HepG2 (cell line): ENCODE results near the gene RBM22. TPM values are rescaled to one million over a fixed set of nuclear protein-coding genes. Genes with fewer than 3 reads are reported as not detected.

Experiments used
- ATAC-seq: fragments of 200-7000 bp; cut with Tn5 transposase; 3 replicates; pipeline ENCODE4 v1.9.1; 2020; ENCODE audit warnings: mild to moderate bottlenecking, moderate library complexity
- BruUV-seq: library from RNA; stranded (reverse); fragments of 400-500 nt; replicated peaks from 2 replicates; lab custom pipeline; 2021; lab: Mats Ljungman, UMichigan
- CTCF ChIA-PET: fragments of 300-600 bp; formaldehyde crosslinking; extraction: SDS; loops from one replicate; lab custom pipeline; 2021; ENCODE audit warnings: low total read pairs, inconsistent platforms, low intra/inter-chr PET ratio; lab: Yijun Ruan, JAX
- POLR2A ChIA-PET: fragments of 350-600 bp; sonication (Branson Sonifier 250); formaldehyde crosslinking; loops from one replicate; lab custom pipeline; 2020; ENCODE audit warnings: antibody characterized with exemption, inconsistent platforms; lab: Yijun Ruan, JAX
- DNase-seq: peaks from one replicate; pipeline ENCODE4 v3.0.0-alpha.2; 2015; ENCODE audit warnings: low spot score
- FAIRE-seq: peaks from 3 replicates; lab custom pipeline; 2011; peaks lifted over from hg19 to GRCh38; lab: Jason Lieb, UNC
- H2AFZ ChIP-seq: one replicate; pipeline ENCODE4 v1.6.1; 2011; ENCODE audit warnings: low read length, inconsistent platforms
- H3K27ac ChIP-seq: fragments of 300-600 bp; 3 replicates; pipeline ENCODE4 v1.8.0; 2011; ENCODE audit warnings: mixed run types, mild to moderate bottlenecking, mixed read lengths, low read length, inconsistent platforms; ENCODE audit not compliant: insufficient read depth; ENCODE audit errors: extremely low read length
- H3K27me3 ChIP-seq, 2 experiments: fragments of 200-600 bp in 1 of 2; 2 replicates in 1 of 2; 3 replicates in 1 of 2; pipeline versions ENCODE4 v1.6.0 to v1.8.0; 2011; ENCODE audit warnings: low read length in 2 of 2, mild to moderate bottlenecking in 2 of 2, moderate library complexity in 2 of 2, inconsistent platforms in 1 of 2; ENCODE audit not compliant: insufficient read depth in 2 of 2, control insufficient read depth in 1 of 2
- H3K36me3 ChIP-seq, 2 experiments: fragments of 200-600 bp in 1 of 2; replicated peaks in 1 of 2; 2 replicates in 1 of 2; 3 replicates in 1 of 2; pipeline versions ENCODE4 v1.5.1 to v1.8.0; 2011; ENCODE audit warnings: low read length in 2 of 2, inconsistent platforms in 1 of 2; ENCODE audit not compliant: insufficient read depth in 2 of 2, control insufficient read depth in 1 of 2
- H3K4me1 ChIP-seq: 2 replicates; pipeline ENCODE4 v1.5.1; 2012; ENCODE audit warnings: low read length, inconsistent platforms; ENCODE audit not compliant: insufficient read depth
- H3K4me2 ChIP-seq: 2 replicates; pipeline ENCODE4 v1.6.0; 2011; ENCODE audit warnings: low read depth, low read length, inconsistent platforms
- H3K4me3 ChIP-seq, 3 experiments: fragments of 200-600 bp in 1 of 3; sonication (generic), shearing (Covaris generic) in 1 of 3; replicated peaks in 1 of 3; 2 replicates each; pipeline ENCODE4 v1.5.1; 2011 to 2016; ENCODE audit warnings: low read length in 3 of 3, inconsistent platforms in 2 of 3, low read depth in 2 of 3, mild to moderate bottlenecking in 2 of 3, control low read depth in 1 of 3, mixed read lengths in 1 of 3; ENCODE audit not compliant: insufficient read depth in 1 of 3
- H3K79me2 ChIP-seq: one replicate; pipeline ENCODE4 v1.6.1; 2011; ENCODE audit warnings: low read length, inconsistent platforms; ENCODE audit not compliant: insufficient read depth
- H3K9ac ChIP-seq: 2 replicates; pipeline ENCODE4 v1.6.0; 2011; ENCODE audit warnings: mild to moderate bottlenecking, low read depth, low read length, inconsistent platforms; ENCODE audit not compliant: insufficient read depth
- H3K9me3 ChIP-seq: 2 replicates; pipeline ENCODE4 v1.5.1; 2012; ENCODE audit warnings: mild to moderate bottlenecking, low read length
- H4K20me1 ChIP-seq: 2 replicates; pipeline ENCODE4 v1.6.0; 2011; ENCODE audit warnings: inconsistent platforms, mild to moderate bottlenecking, low read length, moderate library complexity; ENCODE audit not compliant: insufficient read depth
- CREM ChIP-seq, 2 experiments: sonication (generic) in 1 of 2; formaldehyde crosslinking in 1 of 2; IDR thresholded peaks; 2 replicates each; pipeline versions ENCODE4 v1.4.0 to v1.6.1; 2016 to 2020; ENCODE audit warnings: antibody characterized with exemption in 1 of 2, mild to moderate bottlenecking in 1 of 2, missing genetic modification reagents in 1 of 2
- DPF2 ChIP-seq: sonication (generic); formaldehyde crosslinking; IDR thresholded peaks from 2 replicates; pipeline ENCODE4 v1.4.0; 2020; ENCODE audit warnings: mild to moderate bottlenecking, low read depth, missing genetic modification reagents, borderline replicate concordance
- GTF3A ChIP-seq: sonication (generic); formaldehyde crosslinking; conservative IDR thresholded peaks from 2 replicates; pipeline ENCODE4 v1.4.0; 2020; ENCODE audit warnings: mild to moderate bottlenecking, missing genetic modification reagents
- HNRNPUL1 ChIP-seq: fragments of 200-400 bp; formaldehyde crosslinking; IDR thresholded peaks from 2 replicates; pipeline ENCODE4 v1.6.1; 2017; ENCODE audit warnings: low read depth, mild to moderate bottlenecking, low read length, moderate library complexity
- ZBTB7A ChIP-seq: sonication (generic); formaldehyde crosslinking; IDR thresholded peaks from 2 replicates; pipeline ENCODE4 v1.8.0; 2022; ENCODE audit warnings: mild to moderate bottlenecking, missing genetic modification reagents
- ZNF382 ChIP-seq: sonication (generic); formaldehyde crosslinking; IDR thresholded peaks from 2 replicates; pipeline ENCODE4 v1.5.0; 2020; ENCODE audit warnings: missing genetic modification reagents, mild to moderate bottlenecking, borderline replicate concordance
- ZNF878 ChIP-seq: sonication (generic); formaldehyde crosslinking; IDR thresholded peaks from 2 replicates; pipeline ENCODE4 v1.8.1; 2023; ENCODE audit warnings: mild to moderate bottlenecking, missing genetic modification reagents, moderate library complexity
- WGBS: methylation state at CpG from one replicate; pipeline ENCODE4 v1.1.6; 2017; ENCODE audit warnings: low lambda C conversion rate; 5-methylcytosine and 5-hydroxymethylcytosine counted together
- in situ Hi-C: cut with HindIII; loops from 2 replicates; pipeline ENCODE4 v1.10.0; 2017; ENCODE audit warnings: low pct_unique_long_range_greater_than_20kb; ENCODE audit not compliant: extremely low pct_ligation_motif_present
- intact Hi-C: fragments of 100-400 bp; cut with micrococcal nuclease; formaldehyde crosslinking; loops from one replicate; pipeline ENCODE4 v1.10.0; 2022; ENCODE audit not compliant: unreplicated experiment
- polyA plus RNA-seq, 8 experiments: library from polyadenylated mRNA; depleted of rRNA in 3 of 8; stranded (reverse) in 7 of 8; unstranded in 1 of 8; fragments of >200 nt; fragmentation: Illumina TruSeq in 4 of 8; extraction: Trizol in 4 of 8; gene quantifications; 2 replicates each; pipeline versions ENCODE4 v1.2.1 to v1.2.3, GENCODE V29; 2011 to 2016; ENCODE audit warnings: low read depth in 4 of 8, missing spikeins in 1 of 8, mixed read lengths in 1 of 8; ENCODE audit not compliant: insufficient read depth in 1 of 8
- total RNA-seq, 5 experiments: library from RNA; depleted of rRNA; stranded (reverse); fragments of >200 nt; fragmentation: Illumina TruSeq; extraction: Trizol; gene quantifications; 2 replicates each; pipeline ENCODE4 v1.2.3, GENCODE V29; 2016; ENCODE audit warnings: low read depth in 1 of 5
- TF ChIP-seq, protein P1 (sequence below): sonication (generic); formaldehyde crosslinking; IDR thresholded peaks from 2 replicates; pipeline ENCODE4 v1.4.0; 2020; ENCODE audit warnings: mild to moderate bottlenecking, missing genetic modification reagents
- TF ChIP-seq, protein P2 (sequence below): sonication (generic); formaldehyde crosslinking; IDR thresholded peaks from 2 replicates; pipeline ENCODE4 v1.4.0; 2020; ENCODE audit warnings: missing genetic modification reagents
- TF ChIP-seq, protein P3 (sequence below): IDR thresholded peaks from 2 replicates; pipeline ENCODE4 v1.6.1; 2012; ENCODE audit warnings: inconsistent platforms
- TF ChIP-seq, protein P4 (sequence below): sonication (generic); formaldehyde crosslinking; IDR thresholded peaks from 2 replicates; pipeline ENCODE4 v1.4.0; 2020; ENCODE audit warnings: missing genetic modification reagents

Gene RBM22
- total and polyA plus RNA-seq, 2 of the 13 experiments (the other 11 are each of a cell fraction or from before 2014, with no cell fraction given) = 28.3 to 35.0 TPM

DNA sequence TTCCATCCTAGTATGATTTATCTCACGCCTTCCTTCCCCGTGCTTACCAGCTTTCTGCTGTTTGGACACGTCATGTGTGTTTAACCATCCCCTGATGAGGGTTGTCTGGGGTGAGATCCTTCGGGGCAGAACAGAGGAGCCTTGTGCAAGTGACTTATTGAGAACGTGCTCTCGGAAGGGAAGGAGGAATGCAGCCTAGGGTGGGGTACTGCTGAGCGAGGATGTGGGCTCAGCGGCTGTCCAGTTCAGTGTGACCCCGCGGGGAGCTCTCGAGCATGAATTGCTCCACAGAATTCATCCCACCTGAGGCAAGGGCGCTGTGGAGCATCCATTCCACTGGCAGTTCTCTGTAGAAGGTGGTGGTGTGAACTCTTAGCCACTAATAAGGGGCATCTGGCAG is 35.8 kb downstream of the RBM22 start (continued):
- TF ChIP-seq, protein P1, sequence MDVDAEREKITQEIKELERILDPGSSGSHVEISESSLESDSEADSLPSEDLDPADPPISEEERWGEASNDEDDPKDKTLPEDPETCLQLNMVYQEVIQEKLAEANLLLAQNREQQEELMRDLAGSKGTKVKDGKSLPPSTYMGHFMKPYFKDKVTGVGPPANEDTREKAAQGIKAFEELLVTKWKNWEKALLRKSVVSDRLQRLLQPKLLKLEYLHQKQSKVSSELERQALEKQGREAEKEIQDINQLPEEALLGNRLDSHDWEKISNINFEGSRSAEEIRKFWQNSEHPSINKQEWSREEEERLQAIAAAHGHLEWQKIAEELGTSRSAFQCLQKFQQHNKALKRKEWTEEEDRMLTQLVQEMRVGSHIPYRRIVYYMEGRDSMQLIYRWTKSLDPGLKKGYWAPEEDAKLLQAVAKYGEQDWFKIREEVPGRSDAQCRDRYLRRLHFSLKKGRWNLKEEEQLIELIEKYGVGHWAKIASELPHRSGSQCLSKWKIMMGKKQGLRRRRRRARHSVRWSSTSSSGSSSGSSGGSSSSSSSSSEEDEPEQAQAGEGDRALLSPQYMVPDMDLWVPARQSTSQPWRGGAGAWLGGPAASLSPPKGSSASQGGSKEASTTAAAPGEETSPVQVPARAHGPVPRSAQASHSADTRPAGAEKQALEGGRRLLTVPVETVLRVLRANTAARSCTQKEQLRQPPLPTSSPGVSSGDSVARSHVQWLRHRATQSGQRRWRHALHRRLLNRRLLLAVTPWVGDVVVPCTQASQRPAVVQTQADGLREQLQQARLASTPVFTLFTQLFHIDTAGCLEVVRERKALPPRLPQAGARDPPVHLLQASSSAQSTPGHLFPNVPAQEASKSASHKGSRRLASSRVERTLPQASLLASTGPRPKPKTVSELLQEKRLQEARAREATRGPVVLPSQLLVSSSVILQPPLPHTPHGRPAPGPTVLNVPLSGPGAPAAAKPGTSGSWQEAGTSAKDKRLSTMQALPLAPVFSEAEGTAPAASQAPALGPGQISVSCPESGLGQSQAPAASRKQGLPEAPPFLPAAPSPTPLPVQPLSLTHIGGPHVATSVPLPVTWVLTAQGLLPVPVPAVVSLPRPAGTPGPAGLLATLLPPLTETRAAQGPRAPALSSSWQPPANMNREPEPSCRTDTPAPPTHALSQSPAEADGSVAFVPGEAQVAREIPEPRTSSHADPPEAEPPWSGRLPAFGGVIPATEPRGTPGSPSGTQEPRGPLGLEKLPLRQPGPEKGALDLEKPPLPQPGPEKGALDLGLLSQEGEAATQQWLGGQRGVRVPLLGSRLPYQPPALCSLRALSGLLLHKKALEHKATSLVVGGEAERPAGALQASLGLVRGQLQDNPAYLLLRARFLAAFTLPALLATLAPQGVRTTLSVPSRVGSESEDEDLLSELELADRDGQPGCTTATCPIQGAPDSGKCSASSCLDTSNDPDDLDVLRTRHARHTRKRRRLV (CRISPR knock-in tag) = no peak
- TF ChIP-seq GTF3A (CRISPR knock-in tag) (no peak), DPF2 (CRISPR knock-in tag) (no peak), CREM (IDR thresholded peaks at IDR 0.05) (no peak), CREM (CRISPR knock-in tag; IDR thresholded peaks at IDR 0.05) (no peak)
- TF ChIP-seq, protein P2, sequence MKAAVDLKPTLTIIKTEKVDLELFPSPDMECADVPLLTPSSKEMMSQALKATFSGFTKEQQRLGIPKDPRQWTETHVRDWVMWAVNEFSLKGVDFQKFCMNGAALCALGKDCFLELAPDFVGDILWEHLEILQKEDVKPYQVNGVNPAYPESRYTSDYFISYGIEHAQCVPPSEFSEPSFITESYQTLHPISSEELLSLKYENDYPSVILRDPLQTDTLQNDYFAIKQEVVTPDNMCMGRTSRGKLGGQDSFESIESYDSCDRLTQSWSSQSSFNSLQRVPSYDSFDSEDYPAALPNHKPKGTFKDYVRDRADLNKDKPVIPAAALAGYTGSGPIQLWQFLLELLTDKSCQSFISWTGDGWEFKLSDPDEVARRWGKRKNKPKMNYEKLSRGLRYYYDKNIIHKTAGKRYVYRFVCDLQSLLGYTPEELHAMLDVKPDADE (CRISPR knock-in tag) = no peak

DNA sequence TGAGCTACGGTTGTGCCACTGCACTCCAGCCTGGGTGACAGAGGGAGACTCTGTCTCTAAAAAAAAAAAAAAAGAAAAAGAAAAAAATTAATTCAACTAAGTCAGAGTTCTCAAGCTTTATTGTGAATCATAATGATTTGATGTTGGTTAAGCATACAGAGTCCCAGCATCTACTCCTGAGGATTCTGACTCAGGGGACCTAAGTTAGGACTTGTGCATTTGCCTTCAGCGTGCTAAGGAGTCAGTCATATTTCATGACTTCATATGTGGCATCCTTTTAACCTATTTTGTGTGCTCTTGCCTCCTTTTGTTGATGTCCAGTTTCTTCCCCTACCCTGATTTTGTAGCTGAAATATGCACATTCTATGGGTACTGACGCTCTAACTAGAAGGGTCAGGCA is 36.9 kb downstream of the RBM22 start:
- H3K9me3 ChIP-seq = no peaks in the 10 kb centered on the region
- H3K79me2 ChIP-seq = no peaks in the 10 kb centered on the region
- no peak for TF ChIP-seq HNRNPUL1
- TF ChIP-seq, protein P3, sequence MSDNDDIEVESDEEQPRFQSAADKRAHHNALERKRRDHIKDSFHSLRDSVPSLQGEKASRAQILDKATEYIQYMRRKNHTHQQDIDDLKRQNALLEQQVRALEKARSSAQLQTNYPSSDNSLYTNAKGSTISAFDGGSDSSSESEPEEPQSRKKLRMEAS = no peak
- no peak for TF ChIP-seq ZNF878 (CRISPR knock-in tag)
- TF ChIP-seq, protein P4, sequence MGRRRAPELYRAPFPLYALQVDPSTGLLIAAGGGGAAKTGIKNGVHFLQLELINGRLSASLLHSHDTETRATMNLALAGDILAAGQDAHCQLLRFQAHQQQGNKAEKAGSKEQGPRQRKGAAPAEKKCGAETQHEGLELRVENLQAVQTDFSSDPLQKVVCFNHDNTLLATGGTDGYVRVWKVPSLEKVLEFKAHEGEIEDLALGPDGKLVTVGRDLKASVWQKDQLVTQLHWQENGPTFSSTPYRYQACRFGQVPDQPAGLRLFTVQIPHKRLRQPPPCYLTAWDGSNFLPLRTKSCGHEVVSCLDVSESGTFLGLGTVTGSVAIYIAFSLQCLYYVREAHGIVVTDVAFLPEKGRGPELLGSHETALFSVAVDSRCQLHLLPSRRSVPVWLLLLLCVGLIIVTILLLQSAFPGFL (CRISPR knock-in tag) = no peak
- TF ChIP-seq ZBTB7A (CRISPR knock-in tag) = no peak
- TF ChIP-seq ZNF382 (CRISPR knock-in tag) = no peak
- ChIA-PET POLR2A (interaction anchor here (1.4 kb wide), 1 partner anchor 37 kb away, joined by 3 read pairs; the partner anchor contains the start of gene RBM22), CTCF (no interaction called here)
- H2AFZ ChIP-seq = no peak overlapping the region
- BruUV-seq = no TSS peak
- H3K27ac ChIP-seq = no peak overlapping the region
- H3K27me3 ChIP-seq = peaks cover 3 to 34% of the 10 kb centered on the region in 2 experiments; a peak in 4 of 5 replicates
- no peak overlapping the region for H3K4me2 ChIP-seq
- in situ Hi-C loops (loop anchor here (25.0 kb wide), 1 partner anchor 202 kb away; no protein-coding TSS in a partner anchor), intact Hi-C loops (no loop called here)
- FAIRE-seq = no peak
- ATAC-seq = no peak
- H4K20me1 ChIP-seq = no peaks in the 10 kb centered on the region
- no peak overlapping the region for H3K4me3 ChIP-seq
- WGBS = 18% methylated on average over 3 of the region's 3 CpGs
- no peak overlapping the region for H3K9ac ChIP-seq
- H3K36me3 ChIP-seq = no peaks in the 10 kb centered on the region
- no peak for DNase-seq
- no peaks in the 10 kb centered on the region for H3K4me1 ChIP-seq
